NT2/D1 (cell line): ENCODE results near the gene ELP5.

ENCODE experiments used
- SUZ12 ChIP-seq: IDR thresholded peaks from 2 replicates; pipeline ENCODE4 v1.6.1; 2011; ENCODE audit not compliant: insufficient read length, insufficient read depth; ENCODE audit errors: extremely low read depth
- YY1 ChIP-seq: IDR thresholded peaks from 2 replicates; pipeline ENCODE4 v1.6.1; 2011; ENCODE audit not compliant: insufficient read length, insufficient read depth
- ZNF274 ChIP-seq: IDR thresholded peaks from 2 replicates; pipeline ENCODE4 v1.6.1; 2011; ENCODE audit warnings: mild to moderate bottlenecking, low read depth, low read length

- TF ChIP-seq YY1 (no peak), SUZ12 (no peak), ZNF274 (no peak)
Observed at GRCh38 chr17:7216242-7217112, 35.5 kb upstream of the ELP5 start.
